DOHH2 (cell line): ENCODE results near the gene SLC4A11.
"Not testable (repeated sequence)": the region's sequence is repeated elsewhere in the genome, so short reads cannot be mapped to it uniquely, and the experiment has no call there.

ENCODE experiments used
- CTCF ChIP-seq: fragments of 200-600 bp; sonication (generic); IDR thresholded peaks from one replicate; pipeline ENCODE4 v1.5.1; 2014; ENCODE audit warnings: antibody characterized with exemption, mild to moderate bottlenecking, low read depth, low read length; ENCODE audit not compliant: poor library complexity, severe bottlenecking
- EZH2phosphoT487 ChIP-seq: fragments of 200-600 bp; sonication (generic); IDR thresholded peaks from 2 replicates; pipeline ENCODE4 v1.6.1; 2017; ENCODE audit warnings: borderline replicate concordance, mild to moderate bottlenecking, antibody characterized with exemption, low read length, moderate library complexity, mixed read lengths

DNA sequence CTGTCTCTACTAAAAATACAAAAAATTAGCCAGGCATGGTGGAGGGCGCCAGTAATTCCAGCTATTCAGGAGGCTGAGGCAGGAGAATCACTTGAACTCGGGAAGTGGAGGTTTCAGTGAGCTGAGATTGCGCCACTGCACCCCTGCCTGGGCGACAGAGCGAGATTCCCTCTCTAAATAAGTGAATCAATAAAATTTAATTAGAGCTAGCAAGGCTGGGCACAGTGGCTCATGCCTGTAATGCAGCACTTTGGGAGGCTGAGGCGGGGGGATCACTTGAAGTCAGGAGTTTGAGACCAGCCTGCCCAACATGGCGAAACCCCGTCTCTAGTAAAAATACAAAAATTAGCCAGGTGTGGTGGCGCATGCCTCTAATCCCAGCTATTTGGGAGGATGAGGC lies 51.1 kb downstream of the SLC4A11 start:
- TF ChIP-seq CTCF, EZH2phosphoT487: not testable (repeated sequence)
